Urinary bladder (tissue), 4 donors: ENCODE results near the gene TAF1D. TPM values are rescaled to one million over a fixed set of nuclear protein-coding genes. Genes with fewer than 3 reads are reported as not detected.
"Not testable (repeated sequence)": the region's sequence is repeated elsewhere in the genome, so short reads cannot be mapped to it uniquely, and the experiment has no call there.

Experiments used
- DNase-seq: peaks from one replicate; pipeline ENCODE4 v3.0.0-alpha.2; 2015; ENCODE audit errors: extremely low spot score
- H3K27ac ChIP-seq: one replicate; pipeline ENCODE4 v1.5.1; 2013; ENCODE audit warnings: low read depth, mild to moderate bottlenecking, moderate library complexity
- H3K36me3 ChIP-seq: one replicate; pipeline ENCODE4 v1.6.1; 2013; ENCODE audit warnings: mild to moderate bottlenecking, moderate library complexity; ENCODE audit not compliant: insufficient read depth
- H3K4me1 ChIP-seq: one replicate; pipeline ENCODE4 v1.6.1; 2013; ENCODE audit warnings: mild to moderate bottlenecking, moderate library complexity; ENCODE audit not compliant: insufficient read depth
- H3K4me3 ChIP-seq: one replicate; pipeline ENCODE4 v1.5.1; 2013; ENCODE audit warnings: low read depth, low read length
- WGBS: extraction: QIAGEN DNeasy Blood & Tissue Kit; methylation state at CpG from one replicate; pipeline ENCODE4 v1.1.7; 2013; 5-methylcytosine and 5-hydroxymethylcytosine counted together
- polyA plus RNA-seq: library from polyadenylated mRNA; stranded (reverse); fragments of 200-250 nt; gene quantifications from one replicate; pipeline ENCODE4 v1.2.3, GENCODE V29; 2013
- total RNA-seq: library from RNA; depleted of rRNA; stranded (reverse); fragments of >200 nt; gene quantifications from one replicate; pipeline ENCODE4 v1.2.3, GENCODE V29; 2014
- donor health status: healthy with polysubstance abuse.
- donor health status: healthy.

Gene TAF1D, protein sequence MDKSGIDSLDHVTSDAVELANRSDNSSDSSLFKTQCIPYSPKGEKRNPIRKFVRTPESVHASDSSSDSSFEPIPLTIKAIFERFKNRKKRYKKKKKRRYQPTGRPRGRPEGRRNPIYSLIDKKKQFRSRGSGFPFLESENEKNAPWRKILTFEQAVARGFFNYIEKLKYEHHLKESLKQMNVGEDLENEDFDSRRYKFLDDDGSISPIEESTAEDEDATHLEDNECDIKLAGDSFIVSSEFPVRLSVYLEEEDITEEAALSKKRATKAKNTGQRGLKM
- 220 TPM for total RNA-seq
- polyA plus RNA-seq, result 65.7 TPM

DNA sequence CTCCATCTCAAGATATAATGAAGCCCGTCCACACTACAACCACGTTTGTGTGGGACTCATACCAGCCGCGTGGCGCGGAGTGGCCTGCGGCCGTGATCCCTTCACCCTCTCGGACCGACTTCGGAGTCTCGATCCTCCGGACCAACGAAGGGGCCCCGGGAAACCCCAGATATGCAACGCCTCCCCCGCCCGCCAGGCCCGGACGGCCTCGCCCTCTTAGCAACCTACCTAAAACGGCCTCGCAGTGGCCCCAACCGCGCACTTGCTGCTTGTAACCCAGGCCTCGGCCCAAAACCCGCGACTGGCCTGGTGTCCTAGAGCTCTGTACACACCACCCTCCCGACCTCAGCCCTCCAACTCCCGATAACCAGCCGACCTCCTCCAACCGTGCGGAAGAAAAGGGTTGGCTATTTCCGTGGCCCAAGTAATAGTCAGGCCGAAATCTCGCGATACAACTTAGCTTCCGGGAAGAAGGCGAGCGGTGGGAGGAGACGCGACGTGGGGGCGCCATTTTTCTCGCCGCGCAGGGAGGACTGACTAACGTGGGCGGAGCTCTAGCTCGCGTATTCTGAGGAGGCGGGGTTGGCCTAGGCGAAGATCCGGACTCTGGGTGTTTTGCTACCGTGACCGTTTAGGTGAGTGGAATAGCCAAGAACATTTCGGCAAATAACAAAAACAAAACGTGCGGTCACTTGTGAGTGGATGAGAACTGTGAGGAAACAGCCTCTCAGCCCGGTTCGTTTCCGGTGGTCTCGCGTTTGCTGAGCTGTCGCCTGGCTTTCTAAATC lies at the start of gene TAF1D, which contains the start of gene C11orf54:
TSS of gene TAF1D (minus strand) at position 402 of the 788 bp plus-strand sequence. CDS start 2,191 bp downstream, outside the sequence.
TSS of gene C11orf54 (plus strand) at position 579 of the 788 bp plus-strand sequence. CDS start 5,722 bp downstream, outside the sequence.
- H3K36me3 ChIP-seq, result no peaks in the 10 kb centered on the region
- WGBS, result under 1% methylated on average over 65 of the region's 65 CpGs
- DNase-seq, result peak; percentile 97
- no peaks in the 10 kb centered on the region for H3K4me1 ChIP-seq
- H3K4me3 ChIP-seq, result peak within 1 kb of the TSS; percentile 89
- H3K27ac ChIP-seq, result peak within 1 kb of the TSS; percentile 95

DNA sequence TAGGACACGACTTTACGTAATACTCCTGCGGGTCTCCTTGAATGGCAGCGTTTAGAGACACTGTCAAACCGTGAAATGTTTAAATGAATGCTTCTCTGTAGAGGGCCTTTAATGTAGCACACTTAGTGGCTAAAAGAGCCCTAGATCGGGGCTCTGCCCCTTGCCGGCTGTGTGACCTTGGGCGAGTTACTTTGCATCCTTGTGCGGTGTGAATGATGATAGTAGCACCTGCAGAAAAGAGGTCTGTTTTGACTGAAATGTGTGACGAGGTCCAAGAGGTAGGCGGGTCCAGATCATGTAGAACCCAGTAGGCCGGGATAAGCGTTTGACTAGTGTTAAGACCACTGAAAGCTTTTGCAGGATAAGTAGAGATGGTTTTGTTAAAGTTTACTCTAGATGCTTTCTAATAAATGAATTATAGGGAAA lies 43.7 kb upstream of the TAF1D start:
- Histone ChIP-seq H3K27ac (peak overlapping the region; percentile 92), H3K36me3 (no peaks in the 10 kb centered on the region), H3K4me3 (peak overlapping the region; percentile 71), H3K4me1 (no peaks in the 10 kb centered on the region)
- DNase-seq, result no peak
- WGBS, result under 1% methylated on average over 13 of the region's 13 CpGs

DNA sequence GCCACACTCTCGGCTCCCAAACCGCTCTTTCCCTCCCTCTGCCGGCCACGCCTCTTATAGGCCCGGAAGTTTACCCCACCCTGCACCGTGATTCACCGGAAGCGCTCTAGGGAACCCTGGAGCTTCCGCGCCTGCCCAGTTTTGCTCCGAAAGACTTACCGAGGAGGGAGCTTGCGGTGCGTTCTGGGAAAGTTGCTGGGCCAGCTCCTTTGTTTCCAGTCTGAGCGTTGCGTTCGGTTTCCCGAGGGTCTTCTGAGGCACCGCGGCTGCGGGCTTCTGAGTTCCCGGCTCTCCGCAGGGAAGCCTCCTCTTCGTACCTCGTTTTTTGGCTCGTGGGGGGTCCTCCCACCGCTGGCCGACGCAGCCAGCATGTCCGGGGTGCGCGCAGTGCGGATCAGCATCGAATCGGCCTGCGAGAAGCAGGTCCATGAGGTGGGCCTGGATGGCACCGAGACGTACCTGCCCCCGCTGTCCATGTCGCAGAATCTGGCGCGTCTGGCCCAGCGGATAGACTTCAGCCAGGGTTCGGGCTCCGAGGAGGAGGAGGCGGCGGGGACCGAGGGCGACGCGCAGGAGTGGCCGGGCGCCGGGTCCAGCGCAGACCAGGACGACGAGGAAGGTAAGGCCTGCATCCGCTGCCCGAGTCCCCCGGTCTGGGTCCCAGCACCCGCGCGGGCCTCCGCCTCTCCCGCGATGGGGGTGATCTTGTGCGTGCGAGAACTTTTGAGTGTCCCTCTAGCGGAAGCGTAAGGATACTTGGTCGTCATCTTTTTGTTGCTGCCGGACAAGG lies 43.0 kb upstream of the TAF1D start, which contains the start of gene MED17:
TSS of gene MED17 (plus strand) at position 138 of the 790 bp plus-strand sequence. CDS start at position 370, 232 bp downstream.
- H3K4me3 ChIP-seq, result peak within 1 kb of the TSS; percentile 71
- H3K27ac ChIP-seq, result peak within 1 kb of the TSS; percentile 92
- peak; percentile 93 for DNase-seq
- no peaks in the 10 kb centered on the region for H3K36me3 ChIP-seq
- WGBS, result under 1% methylated on average over 72 of the region's 72 CpGs
- H3K4me1 ChIP-seq, result no peaks in the 10 kb centered on the region

DNA sequence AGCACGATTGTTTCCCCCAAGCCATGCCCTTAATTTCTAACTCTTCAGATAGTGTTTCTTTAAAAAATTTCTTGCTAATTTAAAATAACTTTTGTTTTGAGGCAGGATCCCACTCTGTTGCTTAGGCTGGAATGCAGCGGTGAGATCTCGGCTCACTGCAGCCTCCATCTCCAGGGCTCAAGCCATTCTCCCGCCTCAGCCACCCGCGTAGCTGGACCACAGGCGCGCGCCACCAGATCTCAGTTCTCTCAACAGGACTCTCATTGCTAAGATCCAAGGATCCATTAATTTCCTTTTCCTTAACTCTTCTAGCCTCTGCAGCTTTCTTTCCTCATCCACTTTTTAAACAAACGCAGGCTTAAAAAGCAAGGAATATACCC lies 42.5 kb upstream of the TAF1D start:
- H3K27ac ChIP-seq, result peak overlapping the region; percentile 6
- H3K4me1 ChIP-seq, result no peaks in the 10 kb centered on the region
- no peak for DNase-seq
- WGBS, result under 1% methylated on average over 10 of the region's 10 CpGs
- H3K4me3 ChIP-seq, result peak overlapping the region; percentile 71
- no peaks in the 10 kb centered on the region for H3K36me3 ChIP-seq

DNA sequence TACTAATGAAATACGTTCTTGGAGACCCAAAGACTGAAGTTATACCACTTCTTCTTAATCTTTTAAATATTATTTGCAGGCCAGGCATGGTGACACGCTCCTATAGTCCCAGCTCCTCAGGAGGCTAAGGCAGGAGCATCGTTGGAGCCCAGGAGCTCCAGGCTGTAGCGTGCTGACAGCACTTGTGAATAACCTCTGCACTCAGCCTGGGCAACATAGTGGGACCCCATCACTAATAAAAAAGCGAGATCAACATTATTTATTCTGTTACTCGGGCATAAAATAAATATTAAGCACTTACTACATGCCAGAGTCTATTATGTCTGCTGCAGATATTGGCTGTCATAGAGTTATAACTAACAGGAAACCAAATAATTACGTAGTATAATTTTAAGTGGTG lies 42.1 kb upstream of the TAF1D start:
- no peaks in the 10 kb centered on the region for H3K36me3 ChIP-seq
- no peak for DNase-seq
- peak overlapping the region; percentile 71 for H3K4me3 ChIP-seq
- no peaks in the 10 kb centered on the region for H3K4me1 ChIP-seq
- no peak overlapping the region for H3K27ac ChIP-seq
- 43% methylated on average over 7 of the region's 7 CpGs for WGBS

DNA sequence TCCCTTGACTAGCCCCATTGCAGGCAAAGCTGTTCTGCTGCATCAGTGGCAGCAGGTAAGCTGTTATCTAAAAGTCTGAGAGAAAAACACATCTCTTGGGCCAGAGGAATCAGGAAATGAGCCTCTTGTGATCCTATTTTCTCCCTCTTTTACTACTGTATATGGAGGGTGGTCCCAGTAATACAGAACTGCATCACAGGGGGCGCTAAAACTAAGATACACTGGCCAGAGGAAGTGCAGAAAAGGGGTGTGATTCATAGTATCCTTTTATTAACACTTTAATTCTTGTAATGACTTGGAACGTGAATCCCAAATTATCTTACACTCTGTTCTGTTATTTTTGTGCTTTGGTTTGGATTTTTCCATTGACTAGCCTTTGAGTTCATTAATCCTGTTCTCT lies 34.0 kb upstream of the TAF1D start:
- H3K27ac ChIP-seq, result no peak overlapping the region
- 54% methylated on average over 2 of the region's 2 CpGs for whole genome bisulfite sequencing
- no peaks in the 10 kb centered on the region for H3K4me1 ChIP-seq
- no peaks in the 10 kb centered on the region for H3K36me3 ChIP-seq
- no peak for DNase-seq
- H3K4me3 ChIP-seq, result no peak overlapping the region

DNA sequence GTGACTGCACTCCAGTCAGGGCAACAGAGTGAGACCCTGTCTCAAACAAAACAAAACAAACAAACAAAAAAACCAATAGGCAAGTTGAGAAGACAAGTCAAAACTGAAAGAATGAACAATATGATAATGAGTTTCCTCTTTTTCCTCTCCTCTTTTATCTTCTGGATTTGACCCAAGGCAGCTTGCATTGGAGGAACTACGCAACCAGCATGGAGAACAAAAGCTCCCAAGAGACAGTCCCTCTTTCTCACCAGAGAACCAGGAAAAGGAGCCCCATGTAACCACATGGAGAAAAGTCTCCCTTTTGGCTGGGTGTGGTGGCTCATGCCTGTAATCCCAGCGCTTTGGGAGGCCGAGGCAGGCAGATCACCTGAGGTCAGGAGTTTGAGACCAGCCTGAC lies 33.3 kb upstream of the TAF1D start:
- DNase-seq, H3K36me3 ChIP-seq, H3K4me3 ChIP-seq, H3K4me1 ChIP-seq, H3K27ac ChIP-seq: not testable (repeated sequence)
- WGBS, result 95% methylated on average over 3 of the region's 3 CpGs

DNA sequence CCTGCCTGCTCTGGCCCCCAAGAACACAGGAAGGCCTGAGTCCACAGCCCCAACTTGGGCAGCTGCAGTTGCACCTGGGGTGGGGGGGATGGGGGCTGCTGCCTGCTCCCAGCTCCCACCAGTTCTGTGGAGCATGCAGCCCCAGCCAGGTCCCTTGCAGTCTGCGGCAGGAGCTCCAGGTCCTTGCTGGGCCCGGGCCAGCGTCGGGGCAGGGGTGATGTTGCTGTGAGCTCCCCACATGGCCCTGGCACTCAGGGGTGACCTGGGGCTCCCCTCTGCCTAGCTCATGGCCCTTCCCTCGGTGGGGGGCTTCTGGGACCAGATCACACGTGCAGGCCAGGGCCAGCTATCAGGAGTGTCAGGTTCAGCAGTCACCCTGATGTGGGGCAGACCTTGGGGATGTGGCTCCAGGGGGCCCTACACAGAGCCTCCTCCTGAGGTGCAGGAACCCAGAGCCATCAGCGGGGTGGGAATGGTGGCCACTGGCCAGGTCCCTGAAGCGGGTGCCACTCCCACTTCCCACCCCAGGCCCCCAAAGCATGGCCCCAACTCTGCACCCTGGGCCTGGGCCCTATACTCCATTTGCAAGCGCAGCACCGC lies 32.4 kb upstream of the TAF1D start:
- Histone ChIP-seq H3K27ac (no peak overlapping the region), H3K4me1 (no peaks in the 10 kb centered on the region), H3K36me3 (no peaks in the 10 kb centered on the region), H3K4me3 (no peak overlapping the region)
- DNase-seq, result no peak
- WGBS, result 92% methylated on average over 10 of the region's 10 CpGs

DNA sequence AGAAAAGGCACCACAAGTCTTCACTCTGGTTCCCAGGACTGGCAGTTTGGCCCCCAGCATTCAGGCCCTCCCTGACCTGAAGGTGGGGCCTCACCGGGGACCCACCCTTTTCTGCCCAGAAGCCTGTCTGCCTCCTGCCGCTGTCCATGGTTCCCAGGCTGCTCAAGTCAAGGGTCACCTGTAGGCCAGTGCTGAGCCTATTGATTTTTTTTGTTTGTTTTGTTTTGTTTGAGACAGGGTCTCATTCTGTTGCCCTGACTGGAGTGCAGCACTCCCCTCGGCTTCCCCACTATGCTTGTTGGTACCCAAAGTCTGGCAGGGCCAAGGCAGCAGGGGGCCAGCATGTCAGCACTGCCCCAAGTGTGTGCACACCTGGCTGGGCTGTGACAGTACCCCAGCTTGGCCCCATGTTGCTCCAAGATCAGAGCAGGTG lies 31.8 kb upstream of the TAF1D start:
- no peak for DNase-seq
- Histone ChIP-seq H3K4me1 (no peaks in the 10 kb centered on the region), H3K36me3 (no peaks in the 10 kb centered on the region), H3K4me3 (no peak overlapping the region), H3K27ac (no peak overlapping the region)
- WGBS, result 92% methylated on average over 3 of the region's 3 CpGs

DNA sequence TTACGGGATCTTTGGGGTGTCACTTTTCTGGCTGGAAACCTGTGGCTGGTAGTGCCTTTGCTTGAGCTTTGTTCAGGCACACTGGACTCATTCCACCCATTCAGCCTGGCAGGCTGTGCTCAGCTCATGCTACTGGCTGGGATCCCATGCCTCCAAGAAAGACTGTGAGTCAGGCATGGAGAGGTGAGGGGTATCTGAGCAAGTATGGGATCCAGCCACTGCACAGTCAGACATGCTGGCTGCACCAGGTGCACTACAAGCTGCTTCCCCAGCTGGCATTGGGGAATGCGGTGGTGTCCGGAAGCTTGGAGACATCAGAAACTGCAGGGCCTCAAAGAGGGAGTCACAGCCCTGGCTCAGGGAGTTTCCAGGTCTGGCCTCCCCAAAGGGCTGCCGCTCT lies 30.8 kb upstream of the TAF1D start:
- Histone ChIP-seq H3K4me1 (no peaks in the 10 kb centered on the region), H3K27ac (no peak overlapping the region), H3K36me3 (no peaks in the 10 kb centered on the region), H3K4me3 (no peak overlapping the region)
- WGBS, result 97% methylated on average over 4 of the region's 4 CpGs
- no peak for DNase-seq

DNA sequence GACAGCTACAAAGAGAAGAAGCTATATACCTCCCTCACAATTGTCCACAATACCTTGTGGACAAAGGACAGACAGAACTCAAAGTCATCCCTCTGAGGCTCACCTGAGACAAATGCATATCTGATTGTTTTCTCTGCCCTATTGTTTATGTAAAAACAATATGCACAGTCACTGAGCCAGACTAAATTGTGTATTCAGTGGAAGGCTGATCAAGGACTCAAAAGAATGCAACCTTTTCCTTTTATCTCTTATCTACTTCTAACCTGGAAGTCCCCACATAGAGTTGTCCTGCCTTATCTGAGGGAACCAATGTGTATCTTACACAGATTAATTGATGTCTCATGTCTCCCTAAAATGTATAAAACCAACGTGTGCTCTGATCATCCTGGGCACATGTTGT lies 28.9 kb upstream of the TAF1D start:
- no peak overlapping the region for H3K27ac ChIP-seq
- H3K36me3 ChIP-seq, result no peaks in the 10 kb centered on the region
- 48% methylated on average over 1 of the region's 1 CpG for WGBS

DNA sequence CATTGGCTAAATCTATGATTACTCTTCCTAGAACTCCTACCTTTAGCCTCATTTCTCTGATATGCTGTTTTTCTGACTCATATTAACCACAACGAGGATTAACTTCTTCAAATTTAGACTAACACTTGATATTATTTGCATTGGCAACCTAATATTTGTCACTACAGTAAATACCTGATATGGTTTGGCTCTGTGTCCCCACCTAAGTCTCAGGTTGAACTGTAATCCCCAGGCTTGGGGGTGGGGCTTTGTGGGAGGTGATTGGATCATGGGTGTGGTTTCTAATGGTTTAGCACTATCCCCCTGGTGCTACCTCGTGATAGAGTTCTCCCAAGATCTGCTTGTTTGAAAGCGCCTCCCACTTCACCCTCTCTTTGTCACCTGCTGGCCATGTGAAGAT lies 25.7 kb upstream of the TAF1D start:
- 92% methylated on average over 3 of the region's 3 CpGs for WGBS
- DNase-seq, result no peak
- Histone ChIP-seq H3K4me3 (no peak overlapping the region), H3K4me1 (no peaks in the 10 kb centered on the region), H3K27ac (no peak overlapping the region), H3K36me3 (no peaks in the 10 kb centered on the region)

More for the DNA sequence above, 28.9 kb upstream of the TAF1D start:
- no peak for DNase-seq
- Histone ChIP-seq H3K4me3 (no peak overlapping the region), H3K4me1 (no peaks in the 10 kb centered on the region)

DNA sequence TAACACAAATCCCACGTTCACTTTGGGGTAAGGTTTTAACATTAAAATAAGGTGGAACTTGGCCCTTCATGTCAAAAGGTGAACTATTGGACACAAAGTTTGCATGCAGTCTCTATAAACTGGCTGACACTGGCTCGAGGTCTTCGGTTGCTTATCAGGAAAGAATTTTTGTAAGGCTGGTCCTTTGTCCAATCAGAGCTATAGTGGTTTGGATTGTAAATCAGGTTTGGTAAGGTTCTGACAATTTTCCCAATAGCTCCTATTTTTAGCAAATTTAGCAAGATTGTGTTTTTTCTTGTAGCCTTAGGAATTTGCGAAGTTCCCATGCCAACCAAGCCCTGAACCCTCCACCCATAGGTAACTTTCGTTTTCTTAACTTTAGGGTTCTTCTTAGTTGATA lies 25.2 kb upstream of the TAF1D start:
- no peak overlapping the region for H3K4me3 ChIP-seq
- no peaks in the 10 kb centered on the region for H3K4me1 ChIP-seq
- H3K27ac ChIP-seq, result no peak overlapping the region
- H3K36me3 ChIP-seq, result peaks cover 2% of the 10 kb centered on the region
- DNase-seq, result no peak
- 79% methylated on average over 5 of the region's 5 CpGs for WGBS
